GM12874 (cell line): Measurements from ENCODE around the gene MTOR.

Experiments used
- TF ChIP-seq, protein P1 (sequence below): IDR thresholded peaks from 2 replicates; pipeline ENCODE4 v1.5.1; 2011; ENCODE audit warnings: low read depth, mild to moderate bottlenecking, control low read depth, low read length, moderate library complexity; ENCODE audit not compliant: insufficient read depth

Gene MTOR

DNA sequence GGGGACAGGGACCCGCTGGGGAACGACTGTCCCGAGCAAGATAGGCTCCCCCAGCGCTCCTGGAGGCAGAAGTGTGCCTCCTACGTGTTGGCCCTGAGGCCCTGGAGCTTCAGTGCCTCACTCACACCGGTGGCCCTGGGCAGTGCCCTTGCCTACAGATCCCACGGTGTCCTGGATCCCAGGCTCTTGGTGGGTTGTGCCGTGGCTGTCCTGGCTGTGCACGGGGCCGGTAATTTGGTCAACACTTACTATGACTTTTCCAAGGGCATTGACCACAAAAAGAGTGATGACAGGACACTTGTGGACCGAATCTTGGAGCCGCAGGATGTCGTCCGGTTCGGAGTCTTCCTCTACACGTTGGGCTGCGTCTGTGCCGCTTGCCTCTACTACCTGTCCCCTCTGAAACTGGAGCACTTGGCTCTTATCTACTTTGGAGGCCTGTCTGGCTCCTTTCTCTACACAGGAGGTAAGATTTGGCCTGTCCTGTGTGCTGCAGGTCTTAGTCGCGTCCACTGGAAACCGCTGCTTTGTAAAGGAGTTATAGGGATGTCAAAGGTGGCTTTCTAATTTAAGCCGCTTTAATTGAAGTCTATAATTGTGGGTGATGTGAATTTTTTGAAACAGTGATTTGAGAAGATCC, 11.4 kb upstream of the MTOR start:
- TF ChIP-seq, protein P1, sequence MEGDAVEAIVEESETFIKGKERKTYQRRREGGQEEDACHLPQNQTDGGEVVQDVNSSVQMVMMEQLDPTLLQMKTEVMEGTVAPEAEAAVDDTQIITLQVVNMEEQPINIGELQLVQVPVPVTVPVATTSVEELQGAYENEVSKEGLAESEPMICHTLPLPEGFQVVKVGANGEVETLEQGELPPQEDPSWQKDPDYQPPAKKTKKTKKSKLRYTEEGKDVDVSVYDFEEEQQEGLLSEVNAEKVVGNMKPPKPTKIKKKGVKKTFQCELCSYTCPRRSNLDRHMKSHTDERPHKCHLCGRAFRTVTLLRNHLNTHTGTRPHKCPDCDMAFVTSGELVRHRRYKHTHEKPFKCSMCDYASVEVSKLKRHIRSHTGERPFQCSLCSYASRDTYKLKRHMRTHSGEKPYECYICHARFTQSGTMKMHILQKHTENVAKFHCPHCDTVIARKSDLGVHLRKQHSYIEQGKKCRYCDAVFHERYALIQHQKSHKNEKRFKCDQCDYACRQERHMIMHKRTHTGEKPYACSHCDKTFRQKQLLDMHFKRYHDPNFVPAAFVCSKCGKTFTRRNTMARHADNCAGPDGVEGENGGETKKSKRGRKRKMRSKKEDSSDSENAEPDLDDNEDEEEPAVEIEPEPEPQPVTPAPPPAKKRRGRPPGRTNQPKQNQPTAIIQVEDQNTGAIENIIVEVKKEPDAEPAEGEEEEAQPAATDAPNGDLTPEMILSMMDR: no peak

- TF ChIP-seq, protein P1: no peak
Observed at GRCh38 chr1:11272832-11273594, 10.7 kb upstream of the MTOR start, which contains the start of gene UBIAD1. UBIAD1 (plus strand) TSS chr1:11273198; CDS start chr1:11273532, 334 bp downstream.

- TF ChIP-seq, protein P1: no peak
Observed at GRCh38 chr1:11272544-11272831, 10.1 kb upstream of the MTOR start.

- TF ChIP-seq, protein P1: no peak
Observed at GRCh38 chr1:11266268-11267074, 4.1 kb upstream of the MTOR start.

- TF ChIP-seq, protein P1: no peak
Observed at GRCh38 chr1:11256299-11256698, 6.1 kb downstream of the MTOR start.

GRCh38 chr1:11253226-11253625, 9.1 kb downstream of the MTOR start:
- TF ChIP-seq, protein P1: no peak

GRCh38 chr1:11252538-11252937, 9.8 kb downstream of the MTOR start:
- TF ChIP-seq, protein P1: no peak
